ENCODE results near the gene APOA1.

The APOA1 gene

DNA sequence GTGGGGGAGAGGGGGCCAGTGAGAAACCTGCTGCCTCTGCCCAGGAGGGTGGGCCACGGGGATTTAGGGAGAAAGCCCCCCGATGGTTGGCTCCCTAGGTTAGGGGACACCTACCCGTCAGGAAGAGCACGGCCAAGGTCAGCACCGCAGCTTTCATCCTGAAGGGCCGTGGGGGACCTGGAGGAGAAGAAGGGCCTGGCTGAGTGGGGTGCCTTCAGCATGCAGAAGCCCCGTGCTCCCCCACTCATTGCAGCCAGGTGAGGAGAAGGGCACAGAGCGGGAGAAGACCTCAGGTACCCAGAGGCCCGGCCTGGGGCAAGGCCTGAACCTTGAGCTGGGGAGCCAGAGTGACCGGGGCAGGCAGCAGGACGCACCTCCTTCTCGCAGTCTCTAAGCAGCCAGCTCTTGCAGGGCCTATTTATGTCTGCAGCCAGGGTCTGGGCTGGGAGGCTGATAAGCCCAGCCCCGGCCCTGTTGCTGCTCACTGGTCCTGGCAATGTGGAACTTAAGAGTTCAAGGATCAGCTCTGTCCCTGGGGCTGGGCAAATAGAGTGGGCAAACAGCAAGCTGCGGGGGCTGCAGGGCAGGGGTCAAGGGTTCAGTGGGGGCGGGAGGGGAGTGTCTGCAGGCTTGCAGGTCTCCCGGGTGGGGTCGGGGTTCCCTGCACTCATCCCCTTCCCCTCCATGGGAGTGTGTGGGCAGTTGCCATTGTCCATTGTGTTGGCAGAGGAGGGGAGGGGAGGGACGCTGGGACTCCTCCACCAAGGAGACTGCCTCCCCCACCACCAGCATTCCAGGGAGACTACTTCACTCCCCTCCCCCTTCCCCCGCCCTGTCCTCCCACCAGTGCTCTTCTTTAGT, at the start of gene APOA1:
APOA1 (minus strand) TSS at position 392 of the 861 bp plus-strand sequence; CDS start at position 157, 235 bp downstream.
- DNase-seq (ENCODE audit: low read depth in 2 of 2), result no peak

- no peak for DNase-seq (ENCODE audit: low read depth in 2 of 2)
Measured at GRCh38 chr11:116885951-116886655, 48.7 kb upstream of the APOA1 start.

DNA sequence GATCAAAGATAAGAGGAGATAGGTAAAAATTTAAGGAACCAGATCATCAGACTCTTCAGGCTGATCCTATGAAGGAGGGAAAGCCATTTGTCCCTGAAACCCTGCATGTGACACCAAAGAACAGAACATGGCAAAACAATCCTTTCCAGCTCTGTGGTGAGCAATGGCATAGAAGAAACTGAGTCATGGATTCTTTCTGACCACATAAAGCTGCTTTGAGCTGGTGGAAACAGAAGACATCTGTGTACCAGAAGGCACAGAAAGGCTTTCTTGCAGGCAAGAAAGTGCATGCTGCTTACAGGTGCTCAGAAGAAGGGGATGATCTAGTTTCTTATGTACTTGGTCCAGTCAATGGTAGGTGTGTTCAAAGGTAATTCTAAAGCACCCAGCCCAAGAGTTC, 45.0 kb upstream of the APOA1 start:
- no peak for DNase-seq (ENCODE audit: low read depth in 2 of 2)

DNA sequence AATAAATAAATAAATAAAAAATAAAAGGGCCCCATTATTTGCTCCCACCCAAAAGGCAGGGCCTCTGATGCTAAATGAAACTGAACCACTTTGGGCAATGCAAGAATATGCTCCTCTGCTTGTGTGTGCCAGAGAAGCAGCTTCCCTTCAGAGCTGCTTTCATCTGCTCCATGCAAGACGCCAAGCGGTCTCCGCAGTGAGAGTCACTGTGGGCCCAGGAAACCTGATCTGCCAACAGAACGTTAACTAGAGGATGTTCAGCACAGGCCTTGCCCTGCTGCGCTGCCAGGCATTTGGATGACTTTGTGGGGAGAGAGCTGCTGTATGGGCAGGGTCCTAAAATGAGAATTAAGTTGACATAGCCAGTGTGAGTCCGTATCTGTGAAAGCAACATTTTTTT, 43.7 kb upstream of the APOA1 start:
- no peak for DNase-seq (ENCODE audit: low read depth in 2 of 2)

- DNase-seq (ENCODE audit: low read depth in 2 of 2), result no peak
Measured at GRCh38 chr11:116879800-116880625, 42.6 kb upstream of the APOA1 start.

- no peak for DNase-seq (ENCODE audit: low read depth in 2 of 2)
Measured at GRCh38 chr11:116876656-116877055, 39.2 kb upstream of the APOA1 start.

DNA sequence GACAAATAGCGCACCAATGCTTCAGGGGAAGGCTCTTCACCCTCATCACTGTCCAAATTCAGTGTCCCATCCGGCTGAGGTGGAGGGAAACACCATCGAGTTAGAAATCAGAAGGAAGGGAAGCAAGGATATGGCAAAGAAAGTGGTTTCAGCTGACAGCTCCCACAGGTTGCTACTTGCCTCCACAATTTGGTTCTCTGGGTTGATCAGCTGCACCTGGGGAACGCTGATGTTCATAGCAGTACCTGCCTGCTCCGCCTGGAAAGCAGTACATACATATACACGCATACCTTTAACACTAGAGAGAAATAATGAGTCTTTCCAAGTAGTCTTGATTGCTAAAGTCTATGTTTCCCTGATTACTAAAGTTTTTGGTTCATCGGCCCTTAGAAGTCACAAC, 37.8 kb upstream of the APOA1 start:
- no peak for DNase-seq (ENCODE audit: low read depth in 2 of 2)

GRCh38 chr11:116874251-116874650, 36.8 kb upstream of the APOA1 start:
- no peak for DNase-seq (ENCODE audit: low read depth in 2 of 2)

DNA sequence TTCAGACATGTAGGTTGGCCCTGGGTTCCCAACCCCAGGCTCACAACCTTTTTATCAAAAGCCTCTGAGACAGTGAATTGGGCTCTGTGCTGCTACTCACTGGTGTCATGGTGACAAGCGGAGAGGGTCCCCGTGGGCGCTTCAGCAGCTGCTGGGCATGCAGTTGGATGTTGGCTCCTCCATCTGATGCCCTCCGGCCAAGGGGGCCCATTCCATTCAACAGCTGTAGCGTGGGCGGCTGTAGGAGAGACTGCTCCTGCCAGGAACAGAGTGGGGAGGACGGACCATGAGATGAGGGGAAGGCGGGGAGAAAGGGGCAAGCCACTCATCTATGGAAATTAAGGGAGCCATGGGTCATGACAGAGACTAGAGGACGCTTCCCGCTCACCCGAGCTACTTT, 36.0 kb upstream of the APOA1 start:
- DNase-seq (ENCODE audit: low read depth in 2 of 2), result no peak

DNA sequence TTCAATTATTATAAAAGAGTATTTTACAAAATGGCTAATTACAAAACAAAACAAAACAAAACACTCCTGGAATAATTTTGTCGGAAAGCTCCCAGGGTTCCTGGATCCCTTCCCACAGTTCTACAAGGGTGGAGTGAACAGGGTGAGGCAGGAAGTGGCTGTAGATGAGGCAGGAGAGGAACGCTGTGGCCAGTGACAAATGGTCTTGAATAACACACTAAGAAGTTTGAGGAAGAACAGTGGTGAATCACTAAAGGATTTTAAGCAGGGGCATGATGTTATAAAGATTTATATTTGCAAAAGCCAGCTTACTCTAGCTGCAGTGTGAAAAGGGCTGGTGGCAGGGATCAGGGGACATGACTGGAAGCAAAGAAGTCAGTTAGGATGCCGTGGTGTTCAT, 33.8 kb upstream of the APOA1 start:
- DNase-seq (ENCODE audit: low read depth in 2 of 2), result no peak

DNA sequence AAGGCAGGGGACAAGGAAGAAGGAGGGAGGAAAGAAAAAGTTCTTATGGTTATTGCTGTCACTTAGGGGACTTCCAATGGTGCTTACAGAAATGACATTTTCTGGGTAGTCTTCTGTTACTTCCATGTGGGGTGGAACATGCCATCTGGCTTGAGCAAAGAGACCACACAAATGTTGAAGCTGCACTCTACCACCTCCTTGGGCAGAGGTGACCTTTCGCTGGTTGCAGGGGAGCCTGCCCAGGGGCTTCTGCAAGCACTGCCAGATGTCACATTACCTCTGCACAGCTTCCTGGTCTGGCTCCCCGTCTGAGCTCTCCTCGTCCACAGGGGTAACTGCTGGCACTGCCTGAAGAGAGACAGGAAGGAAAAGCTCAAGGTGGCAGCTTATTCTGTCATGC, 32.6 kb upstream of the APOA1 start:
- no peak for DNase-seq (ENCODE audit: low read depth in 2 of 2)

DNA sequence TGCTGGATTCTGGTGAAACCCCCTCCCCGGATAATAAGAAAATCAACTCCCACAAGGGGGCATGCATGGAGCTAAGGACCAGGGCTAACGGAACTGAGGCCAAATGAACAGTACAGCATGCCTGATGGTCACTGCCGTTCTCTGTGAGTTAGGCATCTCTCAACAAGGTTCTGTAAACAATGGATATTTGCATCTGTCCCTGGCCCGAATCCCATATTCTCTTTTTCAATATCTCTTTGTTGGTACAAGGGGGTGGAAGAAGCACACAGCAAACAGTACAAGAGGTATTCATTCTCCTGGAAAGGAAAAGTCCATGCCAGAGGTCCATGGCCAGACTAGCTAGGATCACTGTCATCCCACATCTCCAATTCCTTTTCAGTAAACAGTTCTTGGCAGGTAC, 32.2 kb upstream of the APOA1 start:
- no peak for DNase-seq (ENCODE audit: low read depth in 2 of 2)

GRCh38 chr11:116868066-116868465, 30.6 kb upstream of the APOA1 start:
- no peak for DNase-seq (ENCODE audit: low read depth in 2 of 2)

DNA sequence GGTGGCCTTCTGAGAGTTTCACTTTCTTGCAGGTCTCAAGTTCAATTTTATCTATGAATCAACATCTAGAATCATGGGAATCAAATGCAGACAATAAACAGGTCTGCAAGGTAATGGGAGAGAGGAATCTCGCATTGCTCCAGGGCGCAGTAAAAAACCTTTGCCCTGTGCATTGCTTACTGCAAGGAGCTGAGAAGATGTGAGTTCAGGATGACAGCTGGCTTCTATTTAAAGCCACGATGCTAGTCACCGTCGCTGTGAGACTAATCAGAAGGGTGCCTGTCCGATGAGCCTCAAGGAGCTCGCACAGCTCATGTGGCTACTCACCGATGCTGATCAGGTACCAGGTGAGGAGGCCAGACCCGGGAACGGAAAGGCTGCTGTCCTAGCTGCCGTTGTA, 30.2 kb upstream of the APOA1 start:
- DNase-seq (ENCODE audit: low read depth in 2 of 2), result no peak

DNA sequence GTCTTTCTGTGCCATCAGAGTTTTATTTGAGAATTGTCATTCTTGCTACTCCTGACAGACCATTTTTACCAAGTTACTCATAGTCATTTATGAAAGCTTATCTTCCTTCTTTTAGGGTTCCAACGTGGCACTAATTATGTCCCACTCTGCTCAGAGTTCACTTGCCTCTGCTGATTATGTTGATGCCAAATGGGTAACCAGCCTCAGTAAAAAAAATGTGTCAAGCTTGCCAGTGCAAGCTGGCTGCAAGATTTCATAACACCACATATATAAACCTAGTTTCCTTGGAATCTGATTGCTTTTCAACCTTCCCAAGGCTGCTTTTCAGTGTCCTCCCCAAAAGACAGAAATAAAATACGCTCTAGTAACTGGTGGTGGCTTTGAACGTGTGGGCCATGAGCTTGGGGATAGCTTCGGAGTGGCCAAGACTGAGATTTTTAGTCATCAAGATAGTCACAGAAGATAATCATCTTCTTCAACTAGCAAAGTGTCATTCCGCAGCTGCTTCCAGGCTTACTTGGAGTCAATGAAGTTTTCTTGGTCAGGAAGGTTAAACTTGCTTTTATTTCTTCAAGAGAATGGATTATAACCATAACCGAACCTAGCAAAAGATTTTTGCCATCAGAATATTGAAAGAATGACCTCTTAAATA, 29.5 kb upstream of the APOA1 start:
- no peak for DNase-seq (ENCODE audit: low read depth in 2 of 2)

DNA sequence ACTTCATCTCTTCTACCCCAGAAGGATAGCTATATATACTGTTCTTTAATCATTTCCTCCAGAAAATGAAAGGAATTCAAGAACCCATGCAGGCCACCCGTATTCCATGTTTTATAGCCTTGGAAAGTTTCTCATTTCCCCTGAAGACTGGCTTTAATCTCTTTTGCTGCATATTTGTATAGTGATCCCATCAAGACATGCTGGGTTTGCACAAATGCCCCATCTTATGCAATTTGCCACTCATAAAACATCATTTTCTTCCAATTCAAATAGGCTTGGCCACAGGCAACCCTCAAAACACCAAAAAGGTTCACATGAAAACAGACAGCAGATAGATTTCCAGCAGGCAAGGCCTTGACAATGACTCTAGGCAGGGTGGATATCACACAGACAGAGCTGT, 28.3 kb upstream of the APOA1 start:
- no peak for DNase-seq (ENCODE audit: low read depth in 2 of 2)

DNA sequence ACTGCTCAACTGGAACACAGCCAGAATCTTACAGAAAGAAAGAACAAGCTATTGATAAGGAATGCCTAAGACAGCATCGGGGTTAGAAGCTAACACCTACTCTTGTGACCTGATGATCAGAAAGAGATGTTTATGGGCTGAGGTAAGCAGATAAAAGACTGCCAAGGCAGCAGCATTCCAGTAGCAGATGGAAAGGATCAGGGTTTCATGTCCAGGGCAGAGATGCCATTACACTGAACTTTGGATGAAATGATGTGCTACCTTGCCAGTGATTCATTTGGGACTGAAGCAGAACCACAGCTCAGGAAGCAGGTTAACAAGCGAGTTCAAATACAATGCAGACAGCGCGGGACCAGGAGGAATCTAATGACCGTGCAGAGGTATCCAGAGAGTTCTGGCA, 27.1 kb upstream of the APOA1 start:
- DNase-seq (ENCODE audit: low read depth in 2 of 2), result no peak

DNA sequence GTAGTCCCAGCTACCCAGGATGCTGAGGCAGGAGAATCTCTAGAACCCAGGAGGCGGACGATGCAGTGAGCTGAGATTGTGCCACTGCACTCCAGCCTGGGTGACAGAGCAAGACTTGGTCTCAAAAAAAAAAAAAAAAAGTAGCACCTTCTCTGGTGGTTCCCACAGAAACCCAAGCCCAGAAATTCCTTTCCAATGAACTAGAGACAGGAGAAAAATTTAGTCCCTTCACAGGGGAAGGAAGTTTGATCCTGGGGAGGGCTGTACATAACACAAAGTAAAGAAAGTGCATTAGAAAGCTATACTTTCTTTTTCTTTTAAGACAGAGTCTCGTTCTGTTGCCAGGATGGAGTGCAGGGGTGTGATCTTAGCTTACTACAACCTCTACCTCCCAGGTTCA, 25.5 kb upstream of the APOA1 start:
- no peak for DNase-seq (ENCODE audit: low read depth in 2 of 2)

- DNase-seq (ENCODE audit: low read depth in 2 of 2), result no peak
Measured at GRCh38 chr11:116862185-116862584, 24.8 kb upstream of the APOA1 start.

DNA sequence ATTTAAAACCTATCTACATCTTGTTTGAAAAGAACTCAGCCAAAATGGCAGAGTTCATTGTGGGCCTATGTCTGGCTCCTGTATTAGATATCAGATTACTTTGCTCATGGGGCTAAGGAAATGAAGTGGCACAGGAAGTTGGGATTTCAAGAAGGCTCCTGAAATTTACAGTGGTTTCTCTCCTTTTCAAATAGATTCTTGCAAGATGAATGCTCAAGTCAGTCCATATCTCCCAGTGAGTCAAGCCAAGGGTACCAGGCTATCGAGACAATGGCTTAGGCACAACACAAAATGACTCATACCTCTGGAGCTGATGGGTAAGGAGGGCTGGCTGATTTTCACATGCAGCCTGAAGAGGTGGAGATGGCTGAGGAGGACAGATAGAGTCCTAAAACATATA, 24.1 kb upstream of the APOA1 start:
- no peak for DNase-seq (ENCODE audit: low read depth in 2 of 2)

- no peak for DNase-seq (ENCODE audit: low read depth in 2 of 2)
Measured at GRCh38 chr11:116860303-116860702, 22.9 kb upstream of the APOA1 start.

GRCh38 chr11:116859175-116859574, 21.8 kb upstream of the APOA1 start:
- no peak for DNase-seq (ENCODE audit: low read depth in 2 of 2)

Measured in stimulated activated CD8-positive, alpha-beta memory T cell treated with anti-CD3 and anti-CD28 coated beads, Interleukin-7, amount 100 ng/mL, for 1 hour (primary cell).